Muscle of leg (tissue), 11 donors: ENCODE data around the gene SLC6A20. TPM values are rescaled to one million over a fixed set of nuclear protein-coding genes. Genes with fewer than 3 reads are reported as not detected.

Source experiments
- DNase-seq: peaks from one replicate; pipeline ENCODE4 v3.0.0; 2013
- H3K27ac ChIP-seq: one replicate; pipeline ENCODE4 v1.5.1; 2013; ENCODE audit warnings: mild to moderate bottlenecking, low read length, control low read depth
- H3K27me3 ChIP-seq: one replicate; pipeline ENCODE4 v1.6.1; 2013; ENCODE audit warnings: low read length; ENCODE audit not compliant: control insufficient read depth, insufficient read depth
- H3K36me3 ChIP-seq: one replicate; pipeline ENCODE4 v1.6.1; 2013; ENCODE audit warnings: low read length; ENCODE audit not compliant: control insufficient read depth, insufficient read depth
- H3K4me1 ChIP-seq: one replicate; pipeline ENCODE4 v1.6.1; 2013; ENCODE audit warnings: low read length; ENCODE audit not compliant: control insufficient read depth, insufficient read depth
- H3K4me3 ChIP-seq: one replicate; pipeline ENCODE4 v1.5.1; 2013; ENCODE audit warnings: low read length, control low read depth
- H3K9me3 ChIP-seq: replicated peaks from 2 replicates; pipeline ENCODE4 v1.6.1; 2013; ENCODE audit warnings: low read depth, low read length; ENCODE audit not compliant: control insufficient read depth
- WGBS: methylation state at CpG from one replicate; pipeline ENCODE4 v1.1.5; 2013; ENCODE audit warnings: missing lambda C conversion rate; ENCODE audit not compliant: insufficient coverage; 5-methylcytosine and 5-hydroxymethylcytosine counted together
- polyA plus RNA-seq, 8 donors: library from polyadenylated mRNA; unstranded; fragments of 120-200 nt; gene quantifications; one replicate each; pipeline versions ENCODE4 v1.2.1 to v1.2.3, GENCODE V29; 2013; ENCODE audit warnings: inconsistent platforms in 1 of 8, low replicate concordance in 1 of 8; ENCODE audit not compliant: insufficient read length in 8 of 8, insufficient read depth in 1 of 8
- total RNA-seq: library from RNA; stranded (reverse); fragments of 120-200 nt; gene quantifications from one replicate; pipeline ENCODE4 v1.2.4, GENCODE V29; 2013

Gene SLC6A20
- total and polyA plus RNA-seq, 9 donors = 0.09 to 8.4 (median 0.28) TPM

GRCh38 chr3:45792036-45792435, 4.3 kb downstream of the SLC6A20 start:
- Histone ChIP-seq H3K36me3 (no peaks in the 10 kb centered on the region), H3K9me3 (no peaks in the 10 kb centered on the region), H3K27me3 (peaks cover 46% of the 10 kb centered on the region), H3K4me3 (no peak overlapping the region), H3K27ac (no peak overlapping the region), H3K4me1 (peaks cover 11% of the 10 kb centered on the region)
- 94% methylated on average over 2 of the region's 2 CpGs for WGBS
- DNase-seq = no peak

- 64% methylated on average over 2 of the region's 2 CpGs for WGBS
- Histone ChIP-seq H3K27me3 (peaks cover 34% of the 10 kb centered on the region), H3K4me3 (no peak overlapping the region), H3K36me3 (no peaks in the 10 kb centered on the region), H3K9me3 (no peaks in the 10 kb centered on the region), H3K4me1 (no peaks in the 10 kb centered on the region), H3K27ac (no peak overlapping the region)
- no peak for DNase-seq
Measured at GRCh38 chr3:45790596-45790995, 5.7 kb downstream of the SLC6A20 start.

GRCh38 chr3:45789235-45789812, 7.0 kb downstream of the SLC6A20 start:
- H3K27me3 ChIP-seq = peaks cover 26% of the 10 kb centered on the region
- no CpG with 5 or more reads among the region's 4 CpGs for WGBS
- H3K36me3 ChIP-seq = no peaks in the 10 kb centered on the region
- DNase-seq = no peak
- H3K9me3 ChIP-seq = no peaks in the 10 kb centered on the region
- H3K27ac ChIP-seq = no peak overlapping the region
- H3K4me1 ChIP-seq = no peaks in the 10 kb centered on the region
- no peak overlapping the region for H3K4me3 ChIP-seq

GRCh38 chr3:45787551-45787950, 8.8 kb downstream of the SLC6A20 start:
- no peak overlapping the region for H3K27ac ChIP-seq
- peaks cover 13% of the 10 kb centered on the region for H3K27me3 ChIP-seq
- H3K4me3 ChIP-seq = no peak overlapping the region
- DNase-seq = no peak
- H3K36me3 ChIP-seq = no peaks in the 10 kb centered on the region
- no CpG with 5 or more reads among the region's 2 CpGs for WGBS
- H3K9me3 ChIP-seq = no peaks in the 10 kb centered on the region
- no peaks in the 10 kb centered on the region for H3K4me1 ChIP-seq

GRCh38 chr3:45786801-45787495, 9.4 kb downstream of the SLC6A20 start:
- no peak overlapping the region for H3K27ac ChIP-seq
- WGBS = 73% methylated on average over 4 of the region's 4 CpGs
- no peak for DNase-seq

GRCh38 chr3:45785605-45786150, 10.7 kb downstream of the SLC6A20 start:
- Histone ChIP-seq H3K9me3 (no peaks in the 10 kb centered on the region), H3K4me3 (no peak overlapping the region), H3K4me1 (no peaks in the 10 kb centered on the region), H3K27me3 (peaks cover 6% of the 10 kb centered on the region), H3K27ac (no peak overlapping the region), H3K36me3 (no peaks in the 10 kb centered on the region)
- WGBS = 79% methylated on average over 2 of the region's 3 CpGs
- DNase-seq = no peak

More at GRCh38 chr3:45786801-45787495, 9.4 kb downstream of the SLC6A20 start:
- Histone ChIP-seq H3K27me3 (peaks cover 7% of the 10 kb centered on the region), H3K4me3 (no peak overlapping the region), H3K36me3 (no peaks in the 10 kb centered on the region), H3K9me3 (no peaks in the 10 kb centered on the region), H3K4me1 (no peaks in the 10 kb centered on the region)

GRCh38 chr3:45783667-45784066, 12.7 kb downstream of the SLC6A20 start:
- WGBS = 85% methylated on average over 1 of the region's 3 CpGs

GRCh38 chr3:45782381-45782780, 14.0 kb downstream of the SLC6A20 start:
- Histone ChIP-seq H3K9me3 (no peaks in the 10 kb centered on the region), H3K4me3 (no peak overlapping the region), H3K27me3 (peaks cover 4% of the 10 kb centered on the region)

More at GRCh38 chr3:45783667-45784066, 12.7 kb downstream of the SLC6A20 start:
- DNase-seq = no peak
- peaks cover 4% of the 10 kb centered on the region for H3K27me3 ChIP-seq
- no peak overlapping the region for H3K4me3 ChIP-seq
- no peak overlapping the region for H3K27ac ChIP-seq
- H3K9me3 ChIP-seq = no peaks in the 10 kb centered on the region
- no peaks in the 10 kb centered on the region for H3K36me3 ChIP-seq
- H3K4me1 ChIP-seq = no peaks in the 10 kb centered on the region

GRCh38 chr3:45781841-45782240, 14.5 kb downstream of the SLC6A20 start:
- no peak overlapping the region for H3K4me3 ChIP-seq

More at GRCh38 chr3:45782381-45782780, 14.0 kb downstream of the SLC6A20 start:
- Histone ChIP-seq H3K27ac (no peak overlapping the region), H3K36me3 (no peaks in the 10 kb centered on the region), H3K4me1 (no peaks in the 10 kb centered on the region)
- no peak for DNase-seq
- WGBS = 92% methylated on average over 3 of the region's 3 CpGs

GRCh38 chr3:45781271-45781670, 15.1 kb downstream of the SLC6A20 start:
- Histone ChIP-seq H3K36me3 (no peaks in the 10 kb centered on the region), H3K4me1 (no peaks in the 10 kb centered on the region), H3K27ac (no peak overlapping the region), H3K27me3 (no peaks in the 10 kb centered on the region), H3K4me3 (no peak overlapping the region), H3K9me3 (no peaks in the 10 kb centered on the region)
- WGBS = no CpG with 5 or more reads among the region's 5 CpGs
- DNase-seq = no peak

More at GRCh38 chr3:45781841-45782240, 14.5 kb downstream of the SLC6A20 start:
- Histone ChIP-seq H3K36me3 (no peaks in the 10 kb centered on the region), H3K9me3 (no peaks in the 10 kb centered on the region), H3K27ac (no peak overlapping the region), H3K27me3 (peaks cover under 1% of the 10 kb centered on the region), H3K4me1 (no peaks in the 10 kb centered on the region)
- 89% methylated on average over 4 of the region's 12 CpGs for WGBS
- no peak for DNase-seq
